Immature natural killer cell (primary cell): ENCODE measurements around the gene TMEM87B. TPM values are rescaled to one million over a fixed set of nuclear protein-coding genes. Genes with fewer than 3 reads are reported as not detected.

Experiments
- DNase-seq, 3 donors: peaks; one replicate each; pipeline ENCODE4 v3.0.0; 2022; ENCODE audit warnings: mixed read lengths in 1 of 3
- H3K27ac Mint-ChIP-seq, 6 donors: one replicate each; pipeline ENCODE4 v1.8.0; 2020; ENCODE audit warnings: mixed read lengths in 6 of 6, mild to moderate bottlenecking in 5 of 6, inconsistent platforms in 4 of 6, moderate library complexity in 3 of 6
- H3K27me3 Mint-ChIP-seq, 3 donors: one replicate each; pipeline ENCODE4 v1.8.0; 2020 to 2021; ENCODE audit warnings: low read depth in 3 of 3, mild to moderate bottlenecking in 3 of 3, mixed read lengths in 3 of 3, moderate library complexity in 3 of 3, inconsistent platforms in 1 of 3
- H3K36me3 Mint-ChIP-seq, 3 donors: one replicate each; pipeline ENCODE4 v1.8.0; 2020; ENCODE audit warnings: mixed read lengths in 3 of 3, inconsistent platforms in 2 of 3, mild to moderate bottlenecking in 2 of 3
- H3K4me1 Mint-ChIP-seq, 2 donors: one replicate each; pipeline ENCODE4 v1.8.0; 2020; ENCODE audit warnings: inconsistent platforms in 2 of 2, mild to moderate bottlenecking in 2 of 2, mixed read lengths in 2 of 2, moderate library complexity in 1 of 2
- H3K4me3 Mint-ChIP-seq, 5 donors: one replicate each; pipeline ENCODE4 v1.8.0; 2020; ENCODE audit warnings: mild to moderate bottlenecking in 5 of 5, mixed read lengths in 5 of 5, inconsistent platforms in 3 of 5, moderate library complexity in 3 of 5
- H3K9me3 Mint-ChIP-seq, 6 donors: one replicate each; pipeline ENCODE4 v1.8.0; 2020; ENCODE audit warnings: mild to moderate bottlenecking in 6 of 6, mixed read lengths in 6 of 6, inconsistent platforms in 4 of 6, moderate library complexity in 3 of 6
- polyA plus RNA-seq, 3 donors: library from polyadenylated mRNA; unstranded; fragments of 300-500 nt; fragmentation: Illumina TruSeq; gene quantifications; one replicate each; pipeline ENCODE4 v1.2.3, GENCODE V29; 2021

TMEM87B gene
- polyA plus RNA-seq, 3 donors from 2014 or later, result 3.0 to 8.5 (median 5.2) TPM

- H3K27me3 Mint-ChIP-seq, result peaks cover 2 to 4% (median 3%) of the 10 kb centered on the region in 3 donors
- peak overlapping the region; percentile 26 to 80 (median 64) for H3K4me3 Mint-ChIP-seq
- peaks cover 23 to 30% of the 10 kb centered on the region in 2 donors for H3K4me1 Mint-ChIP-seq
- DNase-seq, result peak in 2 of 3 donors; percentile 24 to 32
- no peaks in the 10 kb centered on the region for H3K36me3 Mint-ChIP-seq
- peak overlapping the region in 5 of 6 donors; percentile 49 to 87 (median 65) for H3K27ac Mint-ChIP-seq
- no peaks in the 10 kb centered on the region for H3K9me3 Mint-ChIP-seq
Measured at GRCh38 chr2:112155331-112156151, 100.5 kb downstream of the TMEM87B start.

- Mint-ChIP-seq H3K27me3 (peaks cover 2 to 4% (median 3%) of the 10 kb centered on the region in 3 donors), H3K4me3 (peak overlapping the region; percentile 26 to 80 (median 64)), H3K4me1 (peaks cover 23 to 30% of the 10 kb centered on the region in 2 donors), H3K27ac (peak overlapping the region in 4 of 6 donors; percentile 29 to 72 (median 44)), H3K9me3 (no peaks in the 10 kb centered on the region), H3K36me3 (no peaks in the 10 kb centered on the region)
- peak in 2 of 3 donors; percentile 29 to 30 for DNase-seq
Measured at GRCh38 chr2:112156152-112156986, 101.3 kb downstream of the TMEM87B start.

- H3K4me1 Mint-ChIP-seq, result peaks cover 23 to 30% of the 10 kb centered on the region in 2 donors
- DNase-seq, result no peak
- H3K27ac Mint-ChIP-seq, result no peak overlapping the region
- H3K36me3 Mint-ChIP-seq, result no peaks in the 10 kb centered on the region
- peaks cover 2 to 4% (median 2%) of the 10 kb centered on the region in 3 donors for H3K27me3 Mint-ChIP-seq
- H3K4me3 Mint-ChIP-seq, result no peak overlapping the region
- H3K9me3 Mint-ChIP-seq, result no peaks in the 10 kb centered on the region
Measured at GRCh38 chr2:112157472-112157871, 102.4 kb downstream of the TMEM87B start.

- Mint-ChIP-seq H3K36me3 (no peaks in the 10 kb centered on the region), H3K27ac (no peak overlapping the region), H3K27me3 (peaks cover 0 to 4% (median 4%) of the 10 kb centered on the region in 3 donors), H3K4me3 (no peak overlapping the region), H3K9me3 (no peaks in the 10 kb centered on the region), H3K4me1 (peaks cover 23 to 25% of the 10 kb centered on the region in 2 donors)
- DNase-seq, result no peak
Measured at GRCh38 chr2:112159454-112159921, 104.4 kb downstream of the TMEM87B start.

GRCh38 chr2:112160283-112161250 is 105.5 kb downstream of the TMEM87B start:
- peaks cover 0 to 4% (median 4%) of the 10 kb centered on the region in 3 donors for H3K27me3 Mint-ChIP-seq
- H3K4me3 Mint-ChIP-seq, result peak overlapping the region in 1 of 5 donors; percentile 50
- H3K36me3 Mint-ChIP-seq, result no peaks in the 10 kb centered on the region
- H3K4me1 Mint-ChIP-seq, result peaks cover 14% of the 10 kb centered on the region in 2 donors
- no peak overlapping the region for H3K27ac Mint-ChIP-seq
- no peaks in the 10 kb centered on the region for H3K9me3 Mint-ChIP-seq
- no peak for DNase-seq

DNA sequence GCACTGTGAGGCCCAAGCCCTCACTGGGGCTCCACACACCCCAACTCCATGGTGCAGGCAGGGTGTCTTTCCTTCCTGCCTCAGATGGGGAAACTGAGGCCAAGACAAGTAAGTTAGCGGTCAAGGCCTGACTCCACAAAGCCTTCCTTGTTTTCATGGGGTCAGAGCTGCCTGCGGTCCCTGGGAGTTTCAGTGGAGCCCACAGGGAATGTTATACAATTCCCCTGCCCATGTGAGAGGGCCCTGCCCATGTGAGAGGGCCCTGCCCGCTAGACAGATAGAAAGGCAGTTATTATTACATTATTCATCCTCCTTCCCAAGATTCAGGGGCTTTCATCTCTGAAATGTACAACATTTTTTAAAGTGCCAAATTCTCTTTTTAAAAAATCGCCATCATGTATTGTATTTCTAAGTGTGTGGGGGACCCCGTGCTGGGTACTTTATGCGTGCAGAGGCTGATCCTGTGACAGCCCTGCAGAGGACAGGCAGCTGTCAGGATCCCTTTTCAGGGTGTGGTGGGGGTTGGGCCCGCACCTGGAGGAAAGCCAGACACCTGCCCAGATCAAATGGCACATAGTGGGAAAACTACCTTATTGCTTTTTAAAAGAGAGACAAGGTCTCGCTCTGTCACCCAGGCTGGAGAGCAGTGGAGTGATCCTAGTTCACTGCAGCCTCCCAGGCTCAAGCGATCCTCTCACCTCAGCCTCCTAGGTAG is 106.5 kb downstream of the TMEM87B start:
- Mint-ChIP-seq H3K27ac (no peak overlapping the region), H3K36me3 (no peaks in the 10 kb centered on the region), H3K4me1 (peaks cover 4% of the 10 kb centered on the region in 2 donors), H3K27me3 (peaks cover 0 to 4% (median 4%) of the 10 kb centered on the region in 3 donors), H3K4me3 (no peak overlapping the region), H3K9me3 (no peaks in the 10 kb centered on the region)
- no peak for DNase-seq

GRCh38 chr2:112162341-112162740 is 107.3 kb downstream of the TMEM87B start:
- H3K4me3 Mint-ChIP-seq, result no peak overlapping the region
- H3K27ac Mint-ChIP-seq, result no peak overlapping the region
- no peaks in the 10 kb centered on the region for H3K9me3 Mint-ChIP-seq
- peaks cover 0 to 4% (median 2%) of the 10 kb centered on the region in 3 donors for H3K27me3 Mint-ChIP-seq
- peaks cover 1 to 6% of the 10 kb centered on the region in 2 donors for H3K4me1 Mint-ChIP-seq
- H3K36me3 Mint-ChIP-seq, result no peaks in the 10 kb centered on the region
- no peak for DNase-seq

DNA sequence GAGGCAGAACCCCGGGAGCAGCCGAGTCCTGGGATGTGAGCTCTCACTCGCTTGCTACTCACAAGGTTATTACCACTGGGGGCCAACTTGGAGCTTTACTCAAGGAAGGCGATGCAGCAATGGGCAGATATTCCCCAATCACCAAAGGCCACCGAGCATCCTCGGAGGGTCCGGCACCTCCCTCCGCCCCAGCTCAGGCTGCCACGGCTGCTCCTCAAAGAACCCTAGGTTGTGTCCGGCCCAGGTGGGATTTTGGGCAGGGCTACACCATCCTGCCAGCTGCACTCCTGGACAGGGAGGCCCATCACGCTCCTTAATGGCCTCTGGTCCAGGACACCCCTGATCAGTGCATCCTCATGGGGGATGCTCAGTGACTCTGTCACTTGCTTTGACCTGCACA is 107.9 kb downstream of the TMEM87B start:
- no peak for DNase-seq
- no peaks in the 10 kb centered on the region for H3K36me3 Mint-ChIP-seq
- no peak overlapping the region for H3K27ac Mint-ChIP-seq
- peaks cover 5 to 12% of the 10 kb centered on the region in 2 donors for H3K4me1 Mint-ChIP-seq
- peaks cover 0 to 4% (median 2%) of the 10 kb centered on the region in 3 donors for H3K27me3 Mint-ChIP-seq
- H3K4me3 Mint-ChIP-seq, result no peak overlapping the region
- no peaks in the 10 kb centered on the region for H3K9me3 Mint-ChIP-seq

- no peaks in the 10 kb centered on the region for H3K36me3 Mint-ChIP-seq
- peaks cover 11 to 18% of the 10 kb centered on the region in 2 donors for H3K4me1 Mint-ChIP-seq
- peaks cover 1 to 2% (median 2%) of the 10 kb centered on the region in 3 donors for H3K27me3 Mint-ChIP-seq
- no peaks in the 10 kb centered on the region for H3K9me3 Mint-ChIP-seq
- no peak overlapping the region for H3K27ac Mint-ChIP-seq
- DNase-seq, result no peak
- H3K4me3 Mint-ChIP-seq, result no peak overlapping the region
Measured at GRCh38 chr2:112163541-112163981, 108.5 kb downstream of the TMEM87B start.

DNA sequence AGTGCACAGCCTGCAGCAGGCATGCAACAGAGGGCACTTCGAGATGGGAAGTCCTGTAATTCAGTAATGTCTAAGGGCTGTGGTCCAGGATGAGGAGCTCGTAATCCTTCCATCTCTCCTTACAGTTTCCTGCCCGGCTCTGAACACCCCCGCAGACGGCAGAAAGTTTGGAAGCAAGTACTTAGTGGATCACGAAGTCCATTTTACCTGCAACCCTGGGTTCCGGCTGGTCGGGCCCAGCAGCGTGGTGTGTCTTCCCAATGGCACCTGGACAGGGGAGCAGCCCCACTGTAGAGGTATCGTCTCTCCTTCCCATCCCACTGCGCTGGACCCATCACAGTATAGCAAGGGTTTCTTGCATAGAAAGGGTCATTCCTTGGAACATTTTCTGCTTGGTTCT is 109.8 kb downstream of the TMEM87B start:
- H3K4me3 Mint-ChIP-seq, result no peak overlapping the region
- no peak for DNase-seq
- H3K36me3 Mint-ChIP-seq, result no peaks in the 10 kb centered on the region
- peaks cover 0 to 2% (median 0%) of the 10 kb centered on the region in 6 donors for H3K9me3 Mint-ChIP-seq
- peaks cover 1 to 2% (median 2%) of the 10 kb centered on the region in 3 donors for H3K27me3 Mint-ChIP-seq
- H3K27ac Mint-ChIP-seq, result no peak overlapping the region
- H3K4me1 Mint-ChIP-seq, result peaks cover 22 to 32% of the 10 kb centered on the region in 2 donors

DNA sequence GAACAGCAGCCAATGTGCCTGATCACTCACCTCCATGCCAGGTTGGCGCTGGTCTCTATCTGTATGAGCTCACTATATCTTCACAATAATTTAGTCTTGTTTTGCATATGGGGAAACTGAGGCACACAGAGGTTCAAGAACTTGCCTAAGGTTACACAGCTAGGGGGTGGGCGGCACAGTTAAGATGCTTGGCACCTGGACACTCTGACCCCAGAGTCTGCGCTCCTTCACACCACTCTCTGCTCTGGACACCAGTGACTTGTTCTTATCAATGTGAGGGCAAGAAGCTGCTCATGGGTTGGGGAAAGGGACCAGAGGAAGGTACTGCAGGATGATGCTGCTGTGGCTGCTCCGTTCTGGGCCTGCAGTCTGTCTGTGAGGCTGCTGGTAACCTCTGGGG is 110.2 kb downstream of the TMEM87B start:
- DNase-seq, result no peak
- Mint-ChIP-seq H3K27ac (no peak overlapping the region), H3K27me3 (peaks cover under 1 to 2% (median 2%) of the 10 kb centered on the region in 3 donors), H3K4me3 (no peak overlapping the region), H3K36me3 (no peaks in the 10 kb centered on the region), H3K4me1 (peaks cover 22 to 32% of the 10 kb centered on the region in 2 donors), H3K9me3 (peaks cover 0 to 2% (median 0%) of the 10 kb centered on the region in 6 donors)

DNA sequence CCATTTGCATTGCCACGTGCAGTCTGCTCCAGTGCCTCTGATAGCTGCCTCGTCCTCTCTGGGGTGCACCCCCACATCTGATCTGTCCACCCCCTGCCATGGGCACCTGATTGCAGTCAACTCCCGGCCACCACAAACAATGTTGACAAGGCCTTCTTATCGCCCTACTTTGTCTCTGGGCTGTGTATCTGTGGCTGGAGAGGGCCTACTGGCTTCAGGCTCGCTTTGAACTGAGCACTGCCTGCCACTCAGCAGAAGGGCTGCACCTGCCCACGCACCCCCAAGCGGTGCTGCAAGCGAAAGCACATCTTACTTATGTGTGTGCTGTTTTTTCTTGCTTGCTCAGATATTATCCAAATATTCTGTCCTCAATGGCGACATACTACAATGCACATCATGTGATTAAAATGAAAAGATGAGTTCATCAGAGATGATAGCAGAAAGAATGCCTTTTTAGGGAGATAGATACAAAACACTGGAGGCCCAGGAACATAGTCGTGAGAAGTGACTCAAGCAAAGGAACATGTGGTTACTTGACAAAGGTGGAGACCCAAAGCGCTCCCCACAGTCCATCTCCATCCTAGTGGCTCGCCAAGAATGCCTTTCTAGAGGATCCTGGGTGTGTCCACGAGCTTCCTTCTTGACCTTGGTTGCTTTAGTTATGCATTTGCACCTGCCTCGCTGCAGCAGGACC is 111.9 kb downstream of the TMEM87B start:
- no peaks in the 10 kb centered on the region for H3K36me3 Mint-ChIP-seq
- H3K27me3 Mint-ChIP-seq, result peaks cover 0 to 5% (median 2%) of the 10 kb centered on the region in 3 donors
- no peak overlapping the region for H3K4me3 Mint-ChIP-seq
- H3K9me3 Mint-ChIP-seq, result peaks cover 0 to 4% (median 0%) of the 10 kb centered on the region in 6 donors
- no peak for DNase-seq
- H3K4me1 Mint-ChIP-seq, result peaks cover 21 to 32% of the 10 kb centered on the region in 2 donors
- no peak overlapping the region for H3K27ac Mint-ChIP-seq
